Measurements from ENCODE around the gene FAM156B.
"Not testable (repeated sequence)": the region's sequence is repeated elsewhere in the genome, so short reads cannot be mapped to it uniquely, and the experiment has no call there.

The FAM156B gene

DNA sequence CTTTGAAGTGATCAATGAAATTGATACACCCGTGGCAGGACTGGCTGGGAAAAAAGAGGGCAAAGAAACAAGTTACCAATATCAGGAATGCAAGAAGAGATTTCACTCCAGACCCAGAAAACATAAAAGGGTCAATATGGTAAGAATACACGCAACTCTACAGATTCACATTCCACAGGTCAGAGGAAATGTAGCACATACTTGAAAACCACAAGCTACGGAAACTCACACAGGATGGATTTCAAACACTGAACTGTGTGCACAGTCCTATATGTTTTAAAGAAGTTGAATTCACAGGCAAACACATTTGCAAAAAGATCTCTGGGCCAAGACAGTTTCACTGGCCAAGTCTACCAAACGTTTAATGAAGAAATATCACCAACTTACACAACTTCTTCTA lies 52.2 kb downstream of the FAM156B start:
- DNase-seq; H3K27ac ChIP-seq (ENCODE audit: low read length, poor library complexity, severe bottlenecking); H2BK12ac ChIP-seq (ENCODE audit: low read length in 2 of 2); H2BK15ac ChIP-seq (ENCODE audit: low read depth, poor library complexity, severe bottlenecking); H3K14ac ChIP-seq (ENCODE audit: low read length in 2 of 2); H4K8ac ChIP-seq (ENCODE audit: low read length); H3K79me1 ChIP-seq (replicated peaks; ENCODE audit: low read length, poor library complexity, severe bottlenecking); H3K36me3 ChIP-seq (ENCODE audit: control insufficient read depth in 1 of 2, insufficient read depth in 2 of 2, low read depth in 1 of 2, low read length in 2 of 2); H2BK120ac ChIP-seq (ENCODE audit: low read depth, low read length); H3K4ac ChIP-seq (ENCODE audit: low read depth in 1 of 2, low read length in 2 of 2); H3K9me3 ChIP-seq (ENCODE audit: control insufficient read depth, low read length); H3K9ac ChIP-seq (ENCODE audit: low read length); H3K23ac ChIP-seq (ENCODE audit: low read length in 2 of 2); H3K4me3 ChIP-seq (ENCODE audit: insufficient read depth in 1 of 2, low read depth in 1 of 2, low read length in 2 of 2); H2BK5ac ChIP-seq (ENCODE audit: low read depth, low read length, poor library complexity, severe bottlenecking); H4K91ac ChIP-seq (ENCODE audit: low read length); H3K27me3 ChIP-seq (ENCODE audit: control insufficient read depth in 1 of 2, insufficient read depth in 1 of 2, low read length in 2 of 2); H3K4me1 ChIP-seq (ENCODE audit: control insufficient read depth, insufficient read depth, low read depth, low read length); H2AFZ ChIP-seq (ENCODE audit: low read depth, low read length); H2AK5ac ChIP-seq (ENCODE audit: low read length, severe bottlenecking); H3K4me2 ChIP-seq (ENCODE audit: low read length, poor library complexity, severe bottlenecking); H3K18ac ChIP-seq (ENCODE audit: low read depth in 1 of 2, low read length in 2 of 2): not testable (repeated sequence)
- no CpG with 5 or more reads among the region's 4 CpGs for WGBS

DNA sequence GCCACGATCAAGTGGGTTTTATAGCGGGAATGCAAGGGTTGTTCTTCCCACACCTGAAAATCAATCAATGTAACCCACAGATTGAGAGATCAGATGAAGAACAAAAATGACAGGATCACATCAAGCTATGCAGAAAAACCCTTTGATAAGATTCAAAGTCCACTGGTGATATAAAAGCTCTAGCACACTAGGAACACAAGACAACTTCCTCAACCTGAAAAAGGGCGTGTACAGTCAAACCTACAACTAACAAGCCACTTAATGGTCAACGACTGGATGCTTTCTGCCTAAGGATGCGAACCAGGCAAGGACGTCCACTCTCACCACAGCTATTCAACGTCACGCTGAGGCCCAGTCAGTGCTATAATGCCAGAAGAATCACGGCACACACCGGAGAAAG lies 52.8 kb downstream of the FAM156B start:
- not testable (repeated sequence) for H2AK5ac ChIP-seq (ENCODE audit: low read length, severe bottlenecking); H4K8ac ChIP-seq (ENCODE audit: low read length); H2BK15ac ChIP-seq (ENCODE audit: low read depth, poor library complexity, severe bottlenecking); H3K14ac ChIP-seq (ENCODE audit: low read length in 2 of 2); H3K4me2 ChIP-seq (ENCODE audit: low read length, poor library complexity, severe bottlenecking); H3K27ac ChIP-seq (ENCODE audit: low read length, poor library complexity, severe bottlenecking); H3K9me3 ChIP-seq (ENCODE audit: control insufficient read depth, low read length); H3K4ac ChIP-seq (ENCODE audit: low read depth in 1 of 2, low read length in 2 of 2); H3K4me3 ChIP-seq (ENCODE audit: insufficient read depth in 1 of 2, low read depth in 1 of 2, low read length in 2 of 2); H3K9ac ChIP-seq (ENCODE audit: low read length); H3K18ac ChIP-seq (ENCODE audit: low read depth in 1 of 2, low read length in 2 of 2); H3K23ac ChIP-seq (ENCODE audit: low read length in 2 of 2); H4K91ac ChIP-seq (ENCODE audit: low read length); DNase-seq; H2BK5ac ChIP-seq (ENCODE audit: low read depth, low read length, poor library complexity, severe bottlenecking); H3K79me1 ChIP-seq (replicated peaks; ENCODE audit: low read length, poor library complexity, severe bottlenecking); H2AFZ ChIP-seq (ENCODE audit: low read depth, low read length); H3K36me3 ChIP-seq (ENCODE audit: control insufficient read depth in 1 of 2, insufficient read depth in 2 of 2, low read depth in 1 of 2, low read length in 2 of 2); H3K27me3 ChIP-seq (ENCODE audit: control insufficient read depth in 1 of 2, insufficient read depth in 1 of 2, low read length in 2 of 2); H3K4me1 ChIP-seq (ENCODE audit: control insufficient read depth, insufficient read depth, low read depth, low read length); H2BK12ac ChIP-seq (ENCODE audit: low read length in 2 of 2); H2BK120ac ChIP-seq (ENCODE audit: low read depth, low read length)
- no CpG with 5 or more reads among the region's 10 CpGs for WGBS
